HL-60/S4 treated with phorbol 12-myristate 13-acetate at 8.2 ng/mL for 4 days and 3 days (cell line): ENCODE measurements around the gene NPTXR.
"Not testable (repeated sequence)": the region's sequence is repeated elsewhere in the genome, so short reads cannot be mapped to it uniquely, and the experiment has no call there.

Experiments
- in situ Hi-C: fragments of 300-500 bp; cut with MboI; formaldehyde crosslinking; loops from 2 replicates; pipeline ENCODE4 v1.15.0; 2022; ENCODE audit warnings: low sequenced_read_pairs

The NPTXR gene

GRCh38 chr22:38868886-38869381, 25.1 kb upstream of the NPTXR start:
- in situ Hi-C loops: no loop called here

GRCh38 chr22:38868286-38868721, 24.5 kb upstream of the NPTXR start:
- in situ Hi-C loops: no loop called here

- in situ Hi-C loops: no loop called here
Observed at GRCh38 chr22:38867471-38868285, 23.9 kb upstream of the NPTXR start.

GRCh38 chr22:38867124-38867455, 23.3 kb upstream of the NPTXR start:
- in situ Hi-C loops: no loop called here

- in situ Hi-C loops: no loop called here
Observed at GRCh38 chr22:38866399-38867123, 22.7 kb upstream of the NPTXR start.

GRCh38 chr22:38866024-38866398, 22.2 kb upstream of the NPTXR start:
- in situ Hi-C loops: no loop called here

GRCh38 chr22:38865201-38866023, 21.6 kb upstream of the NPTXR start:
- in situ Hi-C loops: no loop called here

- in situ Hi-C loops: no loop called here
Observed at GRCh38 chr22:38864361-38865191, 20.7 kb upstream of the NPTXR start.

- in situ Hi-C loops: no loop called here
Observed at GRCh38 chr22:38863531-38864131, 19.8 kb upstream of the NPTXR start.

GRCh38 chr22:38862375-38863329, 18.8 kb upstream of the NPTXR start:
- in situ Hi-C loops: no loop called here

- in situ Hi-C loops: no loop called here
Observed at GRCh38 chr22:38861927-38862326, 18.1 kb upstream of the NPTXR start.

- in situ Hi-C loops: no loop called here
Observed at GRCh38 chr22:38861170-38861876, 17.5 kb upstream of the NPTXR start.

- in situ Hi-C loops: no loop called here
Observed at GRCh38 chr22:38860283-38861169, 16.7 kb upstream of the NPTXR start.

GRCh38 chr22:38859581-38860282, 15.9 kb upstream of the NPTXR start:
- in situ Hi-C loops: no loop called here

- in situ Hi-C loops: no loop called here
Observed at GRCh38 chr22:38858492-38858891, 14.7 kb upstream of the NPTXR start.

- in situ Hi-C loops: not testable (repeated sequence)
Observed at GRCh38 chr22:38854476-38854875, 10.6 kb upstream of the NPTXR start.

GRCh38 chr22:38853883-38854282, 10.1 kb upstream of the NPTXR start:
- in situ Hi-C loops: not testable (repeated sequence)
